GM12878 (cell line): ENCODE data around the gene CDK11A. TPM values are rescaled to one million over a fixed set of nuclear protein-coding genes. Genes with fewer than 3 reads are reported as not detected.
A peak's percentile ranks its signal among the peaks of the same experiment; 100 is the strongest.

Experiments
- CREB1 ChIP-seq: IDR thresholded peaks from 2 replicates; pipeline ENCODE4 v1.6.1; 2012; ENCODE audit warnings: low read depth, mild to moderate bottlenecking, inconsistent platforms
- GABPA ChIP-seq: IDR thresholded peaks from 2 replicates; pipeline ENCODE4 v1.6.1; 2014; ENCODE audit warnings: antibody characterized with exemption, low read depth, mild to moderate bottlenecking, inconsistent platforms
- GATAD2B ChIP-seq: fragments of 450-650 bp; conservative IDR thresholded peaks from 2 replicates; pipeline ENCODE4 v1.6.1; 2017; ENCODE audit warnings: low read depth, mild to moderate bottlenecking, moderate library complexity
- IKZF1 ChIP-seq: fragments of 450-650 bp; conservative IDR thresholded peaks from 2 replicates; pipeline ENCODE4 v1.6.1; 2017; ENCODE audit warnings: antibody characterized with exemption, mild to moderate bottlenecking
- MLLT1 ChIP-seq: fragments of 450-650 bp; IDR thresholded peaks from 2 replicates; pipeline ENCODE4 v1.6.1; 2016; ENCODE audit warnings: mild to moderate bottlenecking
- POLR2A ChIP-seq: IDR thresholded peaks from 2 replicates; pipeline ENCODE4 v1.6.1; 2011; ENCODE audit warnings: low read depth, mild to moderate bottlenecking, low read length
- POU2F2 ChIP-seq: IDR thresholded peaks from 3 replicates; pipeline ENCODE4 v1.6.1; 2011; ENCODE audit warnings: low read depth, mild to moderate bottlenecking, low read length, borderline replicate concordance
- RAD51 ChIP-seq: fragments of 450-650 bp; IDR thresholded peaks from 2 replicates; pipeline ENCODE4 v1.6.1; 2016; ENCODE audit warnings: moderate library complexity, mild to moderate bottlenecking, inconsistent platforms
- RELB ChIP-seq: fragments of 450-650 bp; IDR thresholded peaks from 2 replicates; pipeline ENCODE4 v1.6.1; 2017; ENCODE audit warnings: low read depth, mild to moderate bottlenecking, moderate library complexity
- SIX5 ChIP-seq: IDR thresholded peaks from 2 replicates; pipeline ENCODE4 v1.6.1; 2011; ENCODE audit warnings: mild to moderate bottlenecking, low read depth, low read length, moderate library complexity; ENCODE audit not compliant: severe bottlenecking
- polyA plus RNA-seq, 11 experiments: library from polyadenylated mRNA; depleted of rRNA in 4 of 11; unstranded in 6 of 11; stranded (reverse) in 5 of 11; fragments of >200 nt; fragmentation: Nextera tagmentation in 4 of 11; fragmentation: Illumina TruSeq in 1 of 11; extraction: Ambion mirVana in 4 of 11; extraction: Trizol in 1 of 11; gene quantifications; 1 replicate in 1 of 11; 2 replicates in 10 of 11; pipeline versions ENCODE4 v1.2.1 to v1.2.3, GENCODE V29; 2011 to 2016; ENCODE audit warnings: inconsistent platforms in 2 of 11, missing spikeins in 2 of 11, low read depth in 1 of 11
- total RNA-seq, 4 experiments: library from RNA; depleted of rRNA in 3 of 4; stranded (reverse); fragments of >200 nt in 3 of 4; fragmentation: Illumina TruSeq in 1 of 4; extraction: Trizol in 1 of 4; gene quantifications; 2 replicates each; pipeline versions ENCODE4 v1.2.1 to v1.2.3, GENCODE V29; 2013 to 2021

Gene CDK11A
- total and polyA plus RNA-seq, 10 of the 15 experiments (the other 5 are each of a cell fraction or from before 2014, with no cell fraction given): 5.1 to 46.0 (median 25.9) TPM

GRCh38 chr1:1658583-1659549 lies 65.3 kb downstream of the CDK11A start, which contains the start of gene CDK11B (continued):
- TF ChIP-seq GATAD2B (peak; percentile 93), MLLT1 (peak; percentile 90), CREB1 (peak; percentile 98), SIX5 (peak; percentile 53), IKZF1 (peak; percentile 84), RELB (peak; percentile 97), RAD51 (0 out of 2 replicates have a peak, but pooled peaks have one; percentile 21), POLR2A (peak; percentile 70), POU2F2 (peak; percentile 26; the same call in 1 of the 3 replicates), GABPA (peak; percentile 89)

Other genes with a start within 250 kb of the CDK11A start
Only the 7 nearest of the 12 such genes appear.
- gene SSU72, start 149.5 kb downstream of the CDK11A start, total RNA-seq (2014; rRNA removed): 61.6 and 67.8 TPM in 2 replicates
- 38.1 and 42.5 TPM in 2 replicates for gene SSU72, start 149.5 kb downstream of the CDK11A start, total RNA-seq (2014; rRNA removed; fragmentation: Illumina TruSeq; extraction: Trizol)
- gene SSU72, start 149.5 kb downstream of the CDK11A start, total RNA-seq (2021): 92.6 and 97.4 TPM in 2 replicates
- gene SSU72, start 149.5 kb downstream of the CDK11A start, polyA plus RNA-seq (2011; rRNA removed): 46.7 and 53.3 TPM in 2 replicates
- 66.7 and 84.0 TPM in 2 replicates for gene SSU72, start 149.5 kb downstream of the CDK11A start, polyA plus RNA-seq (2014; fragmentation: Illumina TruSeq; extraction: Trizol)
- gene SSU72, start 149.5 kb downstream of the CDK11A start, polyA plus RNA-seq (2014; fragmentation: Nextera tagmentation; extraction: Ambion mirVana): 10 to 100 TPM; 28.6 to 60.5 TPM
- 110 and 117 TPM in 2 replicates for gene SSU72, start 149.5 kb downstream of the CDK11A start, polyA plus RNA-seq (2014; rRNA removed)
- gene SSU72, start 149.5 kb downstream of the CDK11A start, polyA plus RNA-seq (2016; fragmentation: Nextera tagmentation; extraction: Ambion mirVana): 100 to 1,000 TPM in 1 of 2 experiments, 10 to 100 TPM in 1; 67.5 to 172 TPM
- gene FNDC10, start 124.2 kb downstream of the CDK11A start, total RNA-seq (2014; rRNA removed): 0.22 and 0.23 TPM in 2 replicates
- gene FNDC10, start 124.2 kb downstream of the CDK11A start, total RNA-seq (2014; rRNA removed; fragmentation: Illumina TruSeq; extraction: Trizol): 0.27 and 0.28 TPM in 2 replicates
- gene FNDC10, start 124.2 kb downstream of the CDK11A start, total RNA-seq (2021): 1.0 and 1.3 TPM in 2 replicates
- not detected in 2 replicates for gene FNDC10, start 124.2 kb downstream of the CDK11A start, polyA plus RNA-seq (2011; rRNA removed)
- 0.18 TPM in 1 of 2 replicates, not detected in the other for gene FNDC10, start 124.2 kb downstream of the CDK11A start, polyA plus RNA-seq (2014; fragmentation: Illumina TruSeq; extraction: Trizol)
- under 1 TPM in 1 of 2 experiments, not detected in 1; 0.05 TPM for gene FNDC10, start 124.2 kb downstream of the CDK11A start, polyA plus RNA-seq (2014; fragmentation: Nextera tagmentation; extraction: Ambion mirVana)
- 0.79 and 1.1 TPM in 2 replicates for gene FNDC10, start 124.2 kb downstream of the CDK11A start, polyA plus RNA-seq (2014; rRNA removed)
- gene FNDC10, start 124.2 kb downstream of the CDK11A start, polyA plus RNA-seq (2016; fragmentation: Nextera tagmentation; extraction: Ambion mirVana): not detected
- 13.9 and 17.1 TPM in 2 replicates for gene MIB2, start 108.9 kb downstream of the CDK11A start, total RNA-seq (2014; rRNA removed)
- gene MIB2, start 108.9 kb downstream of the CDK11A start, total RNA-seq (2014; rRNA removed; fragmentation: Illumina TruSeq; extraction: Trizol): 1.8 and 2.3 TPM in 2 replicates
- gene MIB2, start 108.9 kb downstream of the CDK11A start, total RNA-seq (2021): 25.4 and 26.8 TPM in 2 replicates
- 3.2 and 5.5 TPM in 2 replicates for gene MIB2, start 108.9 kb downstream of the CDK11A start, polyA plus RNA-seq (2011; rRNA removed)
- 0.60 and 0.78 TPM in 2 replicates for gene MIB2, start 108.9 kb downstream of the CDK11A start, polyA plus RNA-seq (2014; fragmentation: Illumina TruSeq; extraction: Trizol)
- gene MIB2, start 108.9 kb downstream of the CDK11A start, polyA plus RNA-seq (2014; fragmentation: Nextera tagmentation; extraction: Ambion mirVana): under 1 TPM in 1 of 2 experiments, not detected in 1; 0.42 TPM
- 17.4 and 23.0 TPM in 2 replicates for gene MIB2, start 108.9 kb downstream of the CDK11A start, polyA plus RNA-seq (2014; rRNA removed)
- 10 to 100 TPM; 10.9 to 15.4 TPM for gene MIB2, start 108.9 kb downstream of the CDK11A start, polyA plus RNA-seq (2016; fragmentation: Nextera tagmentation; extraction: Ambion mirVana)
- 0.34 and 0.54 TPM in 2 replicates for gene MMP23B, start 92.2 kb downstream of the CDK11A start, total RNA-seq (2014; rRNA removed)
- gene MMP23B, start 92.2 kb downstream of the CDK11A start, total RNA-seq (2014; rRNA removed; fragmentation: Illumina TruSeq; extraction: Trizol): not detected in 2 replicates
- 0.51 and 0.74 TPM in 2 replicates for gene MMP23B, start 92.2 kb downstream of the CDK11A start, total RNA-seq (2021)
- gene MMP23B, start 92.2 kb downstream of the CDK11A start, polyA plus RNA-seq (2011; rRNA removed): 0.33 TPM in 1 of 2 replicates, not detected in the other
- gene MMP23B, start 92.2 kb downstream of the CDK11A start, polyA plus RNA-seq (2014; fragmentation: Illumina TruSeq; extraction: Trizol): not detected in 2 replicates
- gene MMP23B, start 92.2 kb downstream of the CDK11A start, polyA plus RNA-seq (2014; fragmentation: Nextera tagmentation; extraction: Ambion mirVana): not detected
- 0.33 and 0.43 TPM in 2 replicates for gene MMP23B, start 92.2 kb downstream of the CDK11A start, polyA plus RNA-seq (2014; rRNA removed)
- gene MMP23B, start 92.2 kb downstream of the CDK11A start, polyA plus RNA-seq (2016; fragmentation: Nextera tagmentation; extraction: Ambion mirVana): under 1 TPM; 0.25 to 0.76 TPM
- 15.4 and 17.1 TPM in 2 replicates for gene CDK11B, start 65.4 kb downstream of the CDK11A start, total RNA-seq (2014; rRNA removed)
- gene CDK11B, start 65.4 kb downstream of the CDK11A start, total RNA-seq (2014; rRNA removed; fragmentation: Illumina TruSeq; extraction: Trizol): 10.8 and 11.9 TPM in 2 replicates
- gene CDK11B, start 65.4 kb downstream of the CDK11A start, total RNA-seq (2021): 24.0 and 24.2 TPM in 2 replicates
- gene CDK11B, start 65.4 kb downstream of the CDK11A start, polyA plus RNA-seq (2011; rRNA removed): 2.8 and 5.3 TPM in 2 replicates
- gene CDK11B, start 65.4 kb downstream of the CDK11A start, polyA plus RNA-seq (2014; fragmentation: Illumina TruSeq; extraction: Trizol): 30.9 and 43.8 TPM in 2 replicates
- gene CDK11B, start 65.4 kb downstream of the CDK11A start, polyA plus RNA-seq (2014; fragmentation: Nextera tagmentation; extraction: Ambion mirVana): 1 to 10 TPM; 3.2 to 6.9 TPM
- 19.4 and 23.2 TPM in 2 replicates for gene CDK11B, start 65.4 kb downstream of the CDK11A start, polyA plus RNA-seq (2014; rRNA removed)
- 10 to 100 TPM; 18.9 to 22.4 TPM for gene CDK11B, start 65.4 kb downstream of the CDK11A start, polyA plus RNA-seq (2016; fragmentation: Nextera tagmentation; extraction: Ambion mirVana)
- 19.8 and 20.2 TPM in 2 replicates for gene SLC35E2B, start 31.6 kb downstream of the CDK11A start, total RNA-seq (2014; rRNA removed)
- 15.8 and 16.5 TPM in 2 replicates for gene SLC35E2B, start 31.6 kb downstream of the CDK11A start, total RNA-seq (2014; rRNA removed; fragmentation: Illumina TruSeq; extraction: Trizol)
- 33.7 and 36.7 TPM in 2 replicates for gene SLC35E2B, start 31.6 kb downstream of the CDK11A start, total RNA-seq (2021)
- 14.4 and 18.4 TPM in 2 replicates for gene SLC35E2B, start 31.6 kb downstream of the CDK11A start, polyA plus RNA-seq (2011; rRNA removed)
- gene SLC35E2B, start 31.6 kb downstream of the CDK11A start, polyA plus RNA-seq (2014; fragmentation: Illumina TruSeq; extraction: Trizol): 19.5 and 23.6 TPM in 2 replicates
- 1 to 10 TPM; 2.6 to 4.1 TPM for gene SLC35E2B, start 31.6 kb downstream of the CDK11A start, polyA plus RNA-seq (2014; fragmentation: Nextera tagmentation; extraction: Ambion mirVana)
- gene SLC35E2B, start 31.6 kb downstream of the CDK11A start, polyA plus RNA-seq (2014; rRNA removed): 29.3 and 31.5 TPM in 2 replicates
- gene SLC35E2B, start 31.6 kb downstream of the CDK11A start, polyA plus RNA-seq (2016; fragmentation: Nextera tagmentation; extraction: Ambion mirVana): 10 to 100 TPM; 18.6 to 18.7 TPM
- gene NADK, start 54.1 kb upstream of the CDK11A start, total RNA-seq (2014; rRNA removed): 46.5 and 49.1 TPM in 2 replicates
- gene NADK, start 54.1 kb upstream of the CDK11A start, total RNA-seq (2014; rRNA removed; fragmentation: Illumina TruSeq; extraction: Trizol): 27.0 and 30.2 TPM in 2 replicates
- 78.7 and 93.2 TPM in 2 replicates for gene NADK, start 54.1 kb upstream of the CDK11A start, total RNA-seq (2021)
- gene NADK, start 54.1 kb upstream of the CDK11A start, polyA plus RNA-seq (2011; rRNA removed): 48.7 and 62.6 TPM in 2 replicates
- 10.6 and 32.9 TPM in 2 replicates for gene NADK, start 54.1 kb upstream of the CDK11A start, polyA plus RNA-seq (2014; fragmentation: Illumina TruSeq; extraction: Trizol)
- gene NADK, start 54.1 kb upstream of the CDK11A start, polyA plus RNA-seq (2014; fragmentation: Nextera tagmentation; extraction: Ambion mirVana): 1 to 10 TPM; 1.1 to 3.6 TPM
- 70.8 and 75.2 TPM in 2 replicates for gene NADK, start 54.1 kb upstream of the CDK11A start, polyA plus RNA-seq (2014; rRNA removed)
- gene NADK, start 54.1 kb upstream of the CDK11A start, polyA plus RNA-seq (2016; fragmentation: Nextera tagmentation; extraction: Ambion mirVana): 10 to 100 TPM; 44.6 to 60.6 TPM